IPS-NIHi7 (cell line): ENCODE measurements around the gene DCTN1.
"Not testable (repeated sequence)": the region's sequence is repeated elsewhere in the genome, so short reads cannot be mapped to it uniquely, and the experiment has no call there.

Source experiments
- DNase-seq: peaks from one replicate; pipeline ENCODE4 v3.0.0; 2012; ENCODE audit warnings: mixed read lengths; ENCODE audit errors: extremely low spot score

Gene DCTN1

DNA sequence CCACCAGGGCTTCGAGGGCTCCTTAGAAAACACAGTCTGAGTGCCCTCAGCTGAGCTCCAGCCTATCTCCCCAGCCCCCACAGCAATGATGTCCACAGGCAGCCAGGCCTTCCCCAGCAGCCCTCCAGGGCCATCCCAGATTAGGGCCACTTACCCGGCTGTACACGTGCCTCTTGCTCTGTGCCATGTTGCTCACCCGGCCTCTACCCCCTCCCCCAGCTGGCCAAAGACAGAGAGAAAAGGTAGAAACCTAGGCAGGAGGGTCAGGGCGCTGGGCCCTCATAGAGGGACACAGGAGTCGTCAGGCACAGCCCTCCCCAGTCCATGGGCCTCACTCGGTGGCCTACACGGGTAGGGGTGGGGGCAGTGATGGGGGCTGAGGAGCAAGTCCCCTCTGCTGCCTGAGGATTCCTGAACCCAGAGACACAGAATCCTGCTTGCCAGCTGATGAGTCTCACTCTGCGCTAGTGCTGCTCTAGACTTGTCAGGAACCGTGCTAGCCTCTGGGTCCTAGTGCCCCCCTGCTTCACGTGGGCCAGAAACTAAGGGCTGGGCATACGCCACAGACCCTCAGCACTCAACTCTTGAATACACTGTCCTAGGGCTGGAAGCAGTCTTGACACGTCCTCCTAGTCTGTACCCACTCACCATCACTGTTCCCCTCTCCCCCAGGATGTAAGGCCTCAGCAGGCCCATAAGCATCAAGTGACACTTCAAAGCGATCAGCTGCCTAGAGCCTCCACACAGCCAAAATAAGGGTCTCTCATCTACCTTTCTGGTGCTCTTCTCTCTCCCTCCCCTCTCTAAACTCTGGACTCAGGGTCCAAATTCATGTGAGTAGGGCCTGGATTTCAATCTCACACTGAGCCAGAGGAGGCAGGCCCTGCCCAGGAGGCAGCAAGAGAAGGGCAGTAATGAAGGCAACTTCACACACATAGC lies at the start of gene DCTN1:
TSS of gene DCTN1 (minus strand) at position 461 of the 939 bp plus-strand sequence. CDS start at position 187, 274 bp downstream.
- DNase-seq: peak; percentile 72

DNA sequence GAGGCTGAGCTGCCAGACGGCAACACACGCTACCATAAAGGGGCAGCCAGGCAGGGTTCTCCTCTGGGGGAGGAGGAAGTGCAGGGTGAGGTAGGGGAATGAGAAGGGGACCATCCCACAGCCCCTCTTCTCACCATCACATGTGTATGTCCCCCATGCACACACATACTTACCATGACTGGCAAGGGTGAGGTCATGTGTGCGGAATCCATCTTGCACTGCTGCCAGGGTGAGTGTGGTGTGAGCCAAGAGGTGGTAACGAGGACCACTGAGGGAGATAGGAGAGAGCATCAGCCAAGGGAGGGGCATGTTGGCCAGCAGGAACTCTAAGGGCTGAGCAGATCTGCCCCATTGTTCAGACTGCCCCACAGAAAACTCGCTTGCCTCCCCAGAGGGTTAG lies 48.6 kb upstream of the DCTN1 start:
- DNase-seq: no peak

DNA sequence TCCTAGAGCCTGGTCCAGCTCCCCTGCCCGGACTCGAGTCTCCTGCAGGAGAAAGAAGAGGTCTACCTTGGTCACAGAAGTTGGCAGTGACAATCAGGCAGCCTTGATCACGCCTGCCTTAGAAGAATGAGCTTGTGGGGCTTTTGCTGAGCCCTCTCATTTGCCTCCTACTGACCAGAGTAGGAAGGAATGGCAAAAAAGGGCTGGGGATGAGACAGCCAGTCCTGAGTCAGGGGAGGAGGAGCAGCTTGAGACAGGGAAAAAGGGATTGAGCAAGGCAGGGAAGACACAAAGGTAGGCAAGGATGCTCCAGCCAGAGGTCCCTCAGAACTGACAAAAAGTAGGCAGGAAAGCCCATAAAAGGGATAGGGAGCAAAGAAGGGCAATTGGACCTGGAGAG lies 47.4 kb upstream of the DCTN1 start:
- no peak for DNase-seq

DNA sequence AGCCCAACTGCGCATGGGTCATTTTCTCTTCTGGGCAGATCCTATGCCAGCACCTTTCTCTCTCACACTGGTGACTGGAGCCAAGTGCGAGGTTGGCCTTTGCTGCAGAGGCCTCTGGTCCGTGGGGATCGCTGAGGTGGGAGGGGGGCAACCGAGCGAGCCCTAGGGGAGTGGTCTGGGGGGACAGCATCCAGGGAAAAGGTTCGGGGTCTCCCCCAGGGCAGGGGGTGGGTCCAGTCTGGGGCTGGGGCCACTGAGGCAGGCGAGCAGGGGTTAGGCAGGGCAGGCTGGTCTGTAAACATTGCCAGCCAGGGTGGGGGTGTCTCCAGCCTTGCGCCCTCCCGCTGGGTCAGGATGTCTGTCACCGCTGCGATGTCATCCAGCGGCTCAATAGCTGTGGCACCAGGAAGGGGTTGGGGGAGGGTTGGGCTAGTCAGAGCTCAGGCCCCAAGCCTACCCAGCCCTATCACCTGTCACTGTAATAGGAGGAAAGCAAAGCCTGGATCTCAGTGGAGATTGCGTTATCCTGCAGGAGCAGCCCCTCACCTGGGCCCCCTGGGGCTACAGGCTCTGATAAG lies 46.2 kb upstream of the DCTN1 start:
- DNase-seq: no peak

DNA sequence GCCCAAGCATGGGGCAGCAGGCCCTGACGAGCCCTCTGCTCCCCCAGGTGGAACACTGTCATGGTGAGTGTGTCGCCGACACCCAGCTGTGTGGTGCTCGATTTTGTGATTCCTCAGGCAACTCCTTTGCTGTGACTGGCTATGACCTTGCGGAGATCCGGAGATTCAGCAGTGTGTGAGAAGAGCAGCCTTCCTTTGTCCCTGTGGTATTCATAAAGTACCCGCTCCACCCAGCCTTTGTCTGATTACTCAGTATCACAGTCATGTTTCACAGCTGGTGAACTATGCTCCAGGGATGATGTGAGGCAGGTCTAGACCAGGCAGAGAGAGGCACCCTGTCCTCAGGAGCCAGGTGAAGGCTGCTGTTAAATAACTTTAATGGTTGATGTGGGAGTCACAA lies 45.4 kb upstream of the DCTN1 start:
- DNase-seq: no peak

DNA sequence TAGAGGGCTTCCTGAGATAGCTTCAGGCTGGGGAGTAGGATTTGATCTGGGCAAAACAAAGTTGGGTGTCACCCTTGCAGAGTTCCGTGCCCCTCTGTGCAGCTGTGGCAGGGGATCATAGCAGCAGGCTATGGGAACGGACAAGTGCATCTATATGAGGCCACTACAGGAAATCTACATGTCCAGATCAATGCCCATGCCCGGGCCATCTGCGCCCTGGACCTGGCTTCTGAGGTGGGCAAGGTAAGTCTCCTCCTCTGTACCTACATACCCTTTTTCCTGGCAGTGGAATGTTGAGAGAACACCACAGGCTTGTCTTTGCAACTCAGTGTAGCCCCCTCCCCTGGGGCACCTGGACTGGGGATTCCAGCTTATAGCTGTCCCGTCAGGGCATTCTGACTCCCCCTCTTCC lies 44.9 kb upstream of the DCTN1 start:
- DNase-seq: no peak

DNA sequence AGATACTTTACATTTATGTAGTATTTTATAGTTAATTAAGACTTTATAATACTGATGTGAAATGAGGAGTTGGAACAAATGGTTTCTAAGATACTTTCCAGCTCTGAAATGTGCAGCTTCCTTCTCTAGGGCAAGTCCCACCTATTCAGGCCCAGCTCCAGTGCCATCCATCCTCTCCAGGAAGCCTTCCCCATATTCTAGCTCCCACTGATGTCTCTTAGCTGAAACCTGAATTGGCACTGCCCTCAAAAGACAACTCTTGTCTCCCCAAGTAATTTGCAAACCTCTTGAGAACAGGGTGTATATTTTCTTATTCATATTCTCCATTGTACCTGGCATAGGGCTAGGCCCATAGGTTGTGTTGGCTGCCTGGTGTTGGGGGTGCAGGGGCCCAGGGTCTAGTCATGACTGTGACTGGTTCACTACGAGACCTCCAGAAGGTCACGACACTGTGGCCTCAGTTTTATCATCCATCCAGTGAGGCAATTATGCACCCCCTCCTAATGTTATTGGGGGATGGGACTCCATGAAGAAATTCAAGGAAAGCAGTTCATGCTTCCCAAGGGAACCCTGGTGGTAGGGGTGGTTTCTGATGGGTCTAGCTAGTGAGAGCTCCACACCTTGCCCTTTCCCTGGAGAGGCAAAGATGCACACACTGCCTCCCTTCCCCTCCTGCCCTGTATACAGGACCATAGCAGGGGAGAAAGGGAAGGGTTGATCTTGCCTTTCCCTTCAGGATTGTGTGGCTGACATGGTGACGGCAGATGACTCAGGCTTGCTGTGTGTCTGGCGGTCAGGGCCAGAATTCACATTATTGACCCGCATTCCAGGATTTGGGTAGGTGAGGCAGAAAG lies 44.3 kb upstream of the DCTN1 start:
- DNase-seq: no peak

DNA sequence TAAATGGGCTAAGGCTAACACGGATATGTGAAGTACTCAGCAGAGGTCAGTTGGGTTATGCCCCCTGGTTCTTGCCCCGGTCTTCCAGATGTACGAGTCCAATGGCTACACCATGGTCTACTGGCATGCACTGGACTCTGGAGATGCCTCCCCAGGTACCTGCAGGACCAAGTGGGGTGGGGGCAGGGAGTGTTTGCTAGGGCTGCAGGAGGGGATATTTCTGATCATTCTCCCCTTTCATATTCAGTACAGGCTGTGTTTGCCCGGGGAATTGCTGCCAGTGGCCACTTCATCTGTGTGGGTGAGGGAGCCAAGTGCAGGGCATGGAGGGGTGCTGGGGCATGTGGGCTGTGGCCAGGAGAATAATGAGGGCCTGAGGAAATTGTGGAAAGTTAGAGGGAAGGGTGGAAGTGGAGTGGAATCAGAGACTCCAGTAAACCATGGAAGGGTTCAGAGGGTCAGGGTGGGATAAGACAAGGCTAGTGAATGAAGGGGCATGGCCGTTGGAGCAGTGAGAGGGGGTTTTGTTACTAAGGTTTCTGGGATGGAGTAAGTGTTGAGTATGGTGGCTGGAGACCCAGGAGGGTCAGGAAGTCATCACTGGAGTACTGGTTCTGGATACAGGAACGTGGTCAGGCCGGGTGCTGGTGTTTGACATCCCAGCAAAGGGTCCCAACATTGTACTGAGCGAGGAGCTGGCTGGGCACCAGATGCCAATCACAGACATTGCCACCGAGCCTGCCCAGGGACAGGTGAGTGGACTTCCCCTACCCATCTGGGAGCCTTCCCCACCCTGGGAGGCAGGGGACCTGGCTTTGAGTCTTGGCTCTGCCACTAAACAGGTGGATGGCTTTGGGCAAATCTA lies 43.4 kb upstream of the DCTN1 start:
- no peak for DNase-seq

DNA sequence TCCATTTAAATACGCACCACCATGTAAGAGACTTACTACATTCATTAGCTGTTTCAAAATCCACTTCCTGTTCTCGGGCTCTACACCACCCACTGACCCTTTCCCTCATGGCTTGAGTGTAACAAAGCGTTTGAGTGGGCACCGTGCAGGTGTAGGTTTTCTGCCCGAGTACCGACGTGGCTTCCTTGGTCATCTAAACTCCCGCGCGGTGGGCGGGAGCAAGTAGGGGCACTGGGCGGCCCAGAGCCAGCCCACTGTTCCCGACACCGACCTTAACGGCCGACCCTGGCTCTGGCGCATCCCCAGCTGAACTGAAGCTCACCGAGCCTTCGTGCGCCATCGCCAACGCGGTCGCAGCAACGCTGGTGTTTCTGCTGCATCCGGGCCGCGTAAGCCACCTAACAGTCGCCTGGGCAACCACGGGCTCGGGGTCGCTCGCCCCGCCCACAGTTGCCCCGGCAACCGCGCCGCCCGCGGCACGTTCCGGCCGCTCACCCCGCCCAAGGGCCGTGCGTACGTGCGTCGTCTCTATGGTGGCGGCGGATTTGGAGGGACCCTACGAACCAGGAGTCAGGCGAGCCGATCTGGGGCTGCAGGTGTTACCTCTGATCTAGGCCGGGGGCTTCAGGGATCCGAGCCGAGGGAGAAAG lies 41.2 kb upstream of the DCTN1 start, which contains the start of the genes C2orf81 and WDR54:
TSS of gene C2orf81 (minus strand) at position 399 of the 650 bp plus-strand sequence. CDS start at position 340, 59 bp downstream.
TSS of gene WDR54 (plus strand) at position 510 of the 650 bp plus-strand sequence. CDS start 424 bp downstream, outside the sequence.
- DNase-seq: peak; percentile 94

DNA sequence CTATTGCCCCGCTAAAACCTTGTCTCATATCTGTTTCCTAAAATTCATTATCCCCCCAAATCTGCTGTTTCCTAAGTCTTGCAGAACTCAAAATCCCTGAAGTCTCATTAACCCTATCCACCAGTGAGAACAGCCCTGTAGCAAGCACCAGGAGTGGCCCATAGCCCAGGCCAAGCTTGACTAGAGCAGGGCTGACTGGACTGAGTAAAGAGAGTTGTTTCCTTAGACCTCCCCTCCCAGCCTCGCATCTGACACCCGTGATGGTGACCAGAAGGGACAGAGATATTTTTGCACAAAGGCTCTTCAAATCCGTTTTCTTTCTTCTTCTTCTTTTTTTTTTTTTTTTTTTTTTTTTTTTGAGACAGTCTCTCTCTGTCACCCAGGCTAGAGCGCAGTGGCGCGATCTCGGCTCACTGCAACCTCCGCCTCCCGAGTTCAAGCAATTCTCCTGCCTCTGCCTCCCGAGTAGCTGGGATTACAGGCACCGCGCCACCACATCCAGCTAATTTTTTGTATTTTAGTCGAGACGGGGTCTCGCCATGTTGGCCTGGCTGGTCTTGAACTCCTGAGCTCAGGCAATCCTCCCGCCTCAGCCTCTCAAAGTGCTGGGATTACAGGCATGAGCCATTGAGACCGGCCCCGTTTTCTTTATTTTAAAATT lies 40.5 kb upstream of the DCTN1 start:
- DNase-seq: not testable (repeated sequence)

DNA sequence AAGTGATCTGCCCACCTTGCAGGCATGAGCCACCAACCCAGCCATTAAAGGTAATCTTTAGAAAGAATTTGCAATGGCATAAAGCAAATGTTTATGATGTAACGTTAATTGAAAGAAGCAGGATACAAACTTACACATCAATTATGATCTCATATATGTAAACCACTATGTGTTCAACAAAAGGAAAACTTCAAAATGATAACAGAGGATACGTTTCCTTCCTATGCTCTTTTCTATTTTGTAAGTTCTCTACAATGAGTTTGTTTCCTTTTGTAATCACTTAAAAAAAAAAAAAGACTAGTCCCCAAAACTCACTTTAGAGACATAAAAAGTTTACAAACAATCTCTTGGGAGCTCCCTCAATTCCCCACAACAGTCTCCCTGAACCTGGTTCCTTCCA lies 39.9 kb upstream of the DCTN1 start:
- no peak for DNase-seq

DNA sequence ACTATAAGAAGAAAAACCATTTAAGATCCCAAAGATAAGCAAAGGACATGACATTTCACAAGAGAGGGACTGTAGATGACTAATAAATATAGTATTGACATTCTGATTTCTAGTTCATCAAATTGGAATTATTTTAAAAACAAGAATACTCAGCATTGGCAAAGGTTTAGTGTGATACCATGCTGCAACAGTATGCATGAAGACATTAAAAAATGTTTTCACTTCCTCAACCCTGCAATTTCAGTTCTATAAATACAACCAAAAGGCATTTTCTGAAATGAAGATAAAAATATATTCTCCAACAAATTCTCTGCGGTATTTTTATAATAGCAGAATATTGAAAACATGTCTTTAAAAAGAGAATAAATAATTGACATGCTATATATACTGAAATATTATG lies 39.2 kb upstream of the DCTN1 start:
- no peak for DNase-seq

DNA sequence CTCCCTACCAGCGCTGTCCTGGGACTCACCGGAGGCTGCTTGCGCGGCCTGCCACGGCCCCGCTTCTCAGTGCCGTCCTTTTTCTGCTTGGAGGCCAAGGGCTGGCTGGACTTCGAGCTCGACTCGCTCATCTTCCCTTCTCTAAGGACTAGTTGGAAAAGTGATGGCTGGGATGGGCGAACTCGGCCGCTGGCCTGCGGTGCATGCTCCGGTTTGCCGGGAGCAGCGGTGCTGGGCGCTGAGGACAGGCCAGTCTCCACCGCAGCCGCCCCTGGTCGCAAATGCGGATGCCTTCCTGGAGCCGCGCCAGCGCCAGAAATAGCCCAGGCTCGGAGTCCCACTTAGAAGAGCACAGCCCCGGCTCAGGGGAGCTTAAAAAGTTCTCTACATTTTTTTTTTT lies 38.2 kb upstream of the DCTN1 start:
- DNase-seq: no peak

DNA sequence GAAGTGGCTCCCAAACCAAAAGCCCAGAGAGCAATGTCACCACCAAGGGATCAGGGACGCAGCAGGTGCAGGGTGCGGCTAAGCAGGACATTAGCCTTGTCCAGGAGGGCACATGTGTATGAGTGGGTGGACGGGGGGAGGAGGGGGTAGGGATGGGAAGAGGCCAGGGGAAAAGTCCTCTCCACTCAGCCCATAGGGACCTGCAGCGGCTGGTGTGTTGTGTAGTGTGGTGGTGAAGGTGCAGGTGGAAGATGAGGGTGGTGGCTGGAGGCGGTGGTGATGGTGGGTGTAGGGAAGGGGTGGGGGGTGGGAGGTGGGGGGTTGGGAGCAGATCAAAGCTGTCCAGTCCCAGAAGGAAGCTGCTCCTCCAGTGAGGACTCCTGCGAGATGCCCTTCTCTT lies 37.7 kb upstream of the DCTN1 start:
- DNase-seq: no peak

DNA sequence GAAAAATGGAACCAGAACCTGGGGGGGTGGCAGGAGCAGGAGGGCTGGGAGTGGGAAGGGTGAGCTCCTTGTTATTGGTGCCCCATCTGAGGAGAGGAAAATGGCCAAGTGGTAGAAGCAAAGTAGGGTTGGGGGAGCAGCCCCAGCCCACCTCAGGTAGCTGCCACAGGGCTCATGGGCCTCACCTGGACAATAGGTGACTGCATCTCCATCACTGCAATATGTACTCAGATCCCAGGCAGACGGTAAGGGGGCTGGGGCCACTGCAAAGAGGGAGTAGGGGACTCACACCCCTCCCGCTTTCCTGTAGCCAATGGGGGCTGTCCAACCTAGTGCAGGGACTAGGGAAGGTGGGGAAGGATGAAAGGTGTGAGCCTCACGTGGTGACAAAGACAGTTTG lies 37.1 kb upstream of the DCTN1 start:
- no peak for DNase-seq

DNA sequence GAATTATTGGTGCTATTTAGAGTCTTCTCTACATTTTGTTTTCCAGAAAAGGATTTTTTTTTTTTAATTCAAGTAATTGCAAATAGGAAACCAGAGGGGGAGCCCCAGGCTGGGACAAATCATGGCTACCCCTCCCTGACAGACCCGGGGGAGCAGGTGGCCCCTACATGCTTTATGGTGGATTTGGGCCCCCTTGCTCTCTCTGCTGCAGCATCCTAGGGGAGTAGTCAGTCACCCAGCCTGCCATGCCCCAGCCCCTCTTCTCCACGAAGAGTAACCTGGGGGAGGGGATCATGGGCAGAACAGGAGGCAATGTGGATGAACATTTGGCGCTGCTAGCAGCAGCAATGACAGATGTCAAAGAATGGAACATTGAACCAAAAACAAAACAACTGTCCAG lies 36.7 kb upstream of the DCTN1 start:
- no peak for DNase-seq

DNA sequence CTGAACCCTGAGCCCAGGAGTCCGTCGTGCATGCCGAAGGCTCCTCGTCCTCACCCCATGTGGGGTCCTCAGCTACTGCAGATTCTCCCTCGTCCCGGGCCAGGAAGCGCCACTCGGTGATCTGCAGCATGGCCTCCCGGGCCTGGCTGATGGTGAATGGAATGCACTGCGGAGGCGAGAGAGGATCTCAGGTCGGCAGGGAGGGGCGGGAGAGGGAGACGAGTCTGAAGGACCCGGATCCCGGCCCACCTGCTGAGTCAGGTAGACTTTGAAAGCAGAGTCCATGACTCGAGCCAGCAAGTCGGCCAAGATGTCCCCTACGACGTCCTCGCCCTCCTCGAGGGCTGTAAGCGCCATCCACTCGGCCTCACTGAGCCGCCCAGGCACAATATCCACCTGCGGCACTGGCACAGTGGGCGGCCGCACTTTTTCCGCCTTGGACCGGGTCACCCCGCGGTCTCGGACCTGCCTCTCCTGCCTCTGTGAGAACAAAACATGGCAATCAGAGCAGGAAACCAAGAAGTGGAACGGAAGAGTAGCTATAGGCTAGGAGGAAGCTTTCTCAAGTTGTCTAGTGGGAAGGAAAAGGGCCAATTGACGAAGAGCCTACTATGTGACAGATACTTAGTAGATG lies 35.8 kb upstream of the DCTN1 start:
- peak; percentile 68 for DNase-seq

DNA sequence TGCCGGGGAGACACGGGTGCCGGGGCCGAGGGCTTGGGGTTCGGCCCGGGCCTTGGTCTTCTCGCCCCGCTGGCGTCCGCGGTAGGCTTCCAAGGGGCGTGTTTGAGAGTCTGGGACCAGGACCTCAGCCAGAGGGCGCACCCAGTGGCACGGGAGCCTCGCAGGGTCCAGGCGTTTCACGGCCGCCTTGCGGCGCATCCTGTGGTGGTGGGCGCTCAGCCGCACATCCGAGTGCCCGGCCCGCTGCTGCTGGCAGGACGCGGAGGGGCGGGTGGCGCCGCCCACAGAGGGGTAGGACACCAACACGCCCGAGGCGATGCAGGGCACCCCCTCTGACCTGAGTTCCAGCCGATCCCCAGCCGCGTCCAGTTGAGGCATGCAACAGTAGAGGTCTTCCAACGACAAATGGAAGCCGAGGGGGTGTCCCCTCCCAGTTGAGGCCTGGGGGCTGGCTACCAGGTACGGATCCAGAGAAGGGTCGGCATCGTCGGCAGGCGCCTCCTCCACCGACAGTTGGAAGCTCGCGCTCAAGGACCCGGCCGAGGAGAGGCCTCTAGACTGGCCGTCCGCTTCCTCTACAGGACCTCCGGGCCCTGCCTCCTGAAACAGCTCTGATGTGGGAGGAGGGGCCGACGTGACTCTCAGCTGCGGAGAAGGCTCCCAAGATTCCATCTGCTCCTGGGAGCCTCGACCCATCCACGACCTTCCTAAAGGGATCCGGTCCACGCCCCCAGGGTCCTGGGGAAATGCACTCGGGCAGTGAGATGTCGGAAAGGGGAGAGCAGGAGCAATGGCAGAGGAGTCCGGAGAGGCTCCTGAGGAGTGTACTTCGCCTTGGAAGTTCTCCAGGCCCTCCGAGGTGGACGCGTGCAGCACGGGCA lies 35.0 kb upstream of the DCTN1 start:
- DNase-seq: peak; percentile 50

DNA sequence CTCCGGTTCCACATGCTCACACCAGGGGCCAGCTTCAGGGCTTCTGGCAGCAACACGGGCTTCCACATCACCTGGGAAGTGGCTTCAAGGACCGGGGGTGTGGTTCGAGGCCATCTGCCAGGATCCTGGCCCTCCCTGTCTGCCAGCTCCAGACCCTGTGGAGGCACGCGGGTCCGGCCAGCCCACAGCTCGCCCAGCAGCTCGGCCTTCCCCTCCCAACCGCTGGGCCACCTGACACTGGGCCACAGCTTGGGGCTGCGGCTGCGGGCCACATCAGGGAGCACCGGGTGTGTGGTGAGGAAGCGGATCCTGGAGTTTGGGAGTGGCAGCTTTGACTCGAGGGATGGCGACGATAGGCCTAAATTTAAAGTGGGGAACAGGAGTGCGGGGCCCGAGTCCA lies 34.3 kb upstream of the DCTN1 start:
- DNase-seq: no peak
